GM19468 (cell line): ENCODE measurements around the gene KRT7.
"Not testable (repeated sequence)": the region's sequence is repeated elsewhere in the genome, so short reads cannot be mapped to it uniquely, and the experiment has no call there.

Experiments
- ATAC-seq: cut with Tn5 transposase; IDR thresholded peaks from one replicate; pipeline ENCODE4 v1.9.1; 2021; ENCODE audit warnings: mild to moderate bottlenecking, moderate library complexity, moderate number of reproducible peaks; ENCODE audit not compliant: unreplicated experiment; ENCODE audit errors: extremely low read depth

KRT7 gene

GRCh38 chr12:52252728-52253343 lies 19.8 kb downstream of the KRT7 start:
- ATAC-seq, result no peak

GRCh38 chr12:52253391-52254179 lies 20.5 kb downstream of the KRT7 start:
- no peak for ATAC-seq

GRCh38 chr12:52254180-52254964 lies 21.3 kb downstream of the KRT7 start:
- no peak for ATAC-seq

- ATAC-seq, result no peak
Observed at GRCh38 chr12:52254965-52255751, 22.1 kb downstream of the KRT7 start.

- no peak for ATAC-seq
Observed at GRCh38 chr12:52255926-52256583, 23.0 kb downstream of the KRT7 start.

- no peak for ATAC-seq
Observed at GRCh38 chr12:52256584-52256935, 23.5 kb downstream of the KRT7 start.

- ATAC-seq, result no peak
Observed at GRCh38 chr12:52257074-52257551, 24.1 kb downstream of the KRT7 start.

- ATAC-seq, result not testable (repeated sequence)
Observed at GRCh38 chr12:52257922-52258321, 24.9 kb downstream of the KRT7 start.

- no peak for ATAC-seq
Observed at GRCh38 chr12:52258335-52258901, 25.4 kb downstream of the KRT7 start.

GRCh38 chr12:52259657-52260243 lies 26.7 kb downstream of the KRT7 start:
- ATAC-seq, result no peak

- ATAC-seq, result no peak
Observed at GRCh38 chr12:52260361-52261207, 27.5 kb downstream of the KRT7 start.

GRCh38 chr12:52261208-52261484 lies 28.1 kb downstream of the KRT7 start:
- no peak for ATAC-seq

- ATAC-seq, result no peak
Observed at GRCh38 chr12:52262286-52262685, 29.2 kb downstream of the KRT7 start.

- no peak for ATAC-seq
Observed at GRCh38 chr12:52263761-52264434, 30.9 kb downstream of the KRT7 start.

- ATAC-seq, result no peak
Observed at GRCh38 chr12:52264435-52264825, 31.4 kb downstream of the KRT7 start.

- no peak for ATAC-seq
Observed at GRCh38 chr12:52266514-52266913, 33.5 kb downstream of the KRT7 start.

GRCh38 chr12:52267266-52267665 lies 34.2 kb downstream of the KRT7 start:
- no peak for ATAC-seq

- ATAC-seq, result no peak
Observed at GRCh38 chr12:52267699-52268098, 34.7 kb downstream of the KRT7 start.
